ENCODE results near the gene IMPG2.

Gene IMPG2

GRCh38 chr3:101183151-101183550 lies 137.2 kb downstream of the IMPG2 start:
- DNase-seq (ENCODE audit: low spot score) = no peak

DNA sequence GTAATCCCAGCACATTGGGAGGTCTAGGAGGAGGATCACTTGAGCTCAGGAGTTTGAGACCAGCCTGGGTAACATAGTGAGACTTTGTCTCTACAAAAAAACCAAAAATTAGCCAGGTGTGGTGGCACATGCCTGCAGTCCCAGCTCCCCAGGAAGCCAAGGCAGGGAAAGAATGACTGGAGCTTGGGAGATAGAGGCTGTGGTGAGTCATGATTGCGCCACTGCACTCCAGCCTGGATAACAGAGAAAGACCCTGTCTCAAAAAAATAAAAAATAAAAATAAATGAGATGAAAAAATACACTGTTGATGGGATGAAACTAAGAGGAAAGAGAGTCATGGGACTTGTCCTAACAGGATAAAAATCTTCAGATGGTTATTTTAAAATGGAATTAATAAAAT lies 137.6 kb downstream of the IMPG2 start:
- no peak for DNase-seq (ENCODE audit: low spot score)

GRCh38 chr3:101181801-101182200 lies 138.6 kb downstream of the IMPG2 start:
- DNase-seq (ENCODE audit: low spot score) = no peak

DNA sequence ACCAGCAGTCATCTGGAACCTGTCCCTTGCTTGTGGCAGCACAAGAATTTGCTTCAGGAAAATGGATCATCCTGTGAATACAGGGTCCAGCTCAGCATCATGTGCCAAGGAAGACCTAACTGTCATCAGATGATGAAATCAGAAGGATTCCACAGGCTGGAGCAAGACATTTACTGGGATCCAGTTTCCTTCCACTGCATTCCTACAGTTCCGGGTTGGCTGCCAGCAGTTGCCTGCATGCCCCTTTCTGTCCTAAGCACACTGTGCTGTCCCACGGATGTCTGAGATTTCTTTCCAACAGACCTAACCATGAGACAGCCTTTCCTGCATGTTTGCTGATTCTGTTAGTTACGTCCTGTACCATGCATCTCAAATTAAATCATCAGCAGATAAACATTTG lies 140.7 kb downstream of the IMPG2 start:
- DNase-seq (ENCODE audit: low spot score) = no peak

DNA sequence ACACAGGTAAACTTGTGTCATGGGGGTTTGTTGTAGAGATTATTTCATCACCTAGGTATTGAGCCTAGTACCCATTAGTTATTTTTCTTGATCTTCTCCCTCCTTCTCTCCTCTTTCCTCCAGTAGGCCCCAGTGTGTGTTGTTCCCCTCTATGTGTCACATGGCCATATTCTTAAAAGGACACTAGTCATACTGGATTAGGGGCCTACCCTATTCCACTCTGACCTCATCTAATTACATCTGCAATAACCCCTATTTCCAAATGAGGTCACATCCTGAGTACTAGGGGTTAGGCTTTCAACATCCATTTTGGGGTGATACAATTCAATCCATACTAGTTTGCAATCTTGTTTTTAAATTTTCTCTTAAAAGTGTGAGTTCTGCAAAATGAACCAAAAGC lies 142.8 kb downstream of the IMPG2 start:
- DNase-seq (ENCODE audit: low spot score) = no peak
